NB4 (cell line): ENCODE data around the gene ISG20.

Source experiments
- CTCF ChIP-seq: IDR thresholded peaks from one replicate; pipeline ENCODE4 v1.5.1; 2012; ENCODE audit warnings: low read depth, low read length
- POLR2A ChIP-seq: IDR thresholded peaks from 2 replicates; pipeline ENCODE4 v1.6.1; 2011; ENCODE audit warnings: mild to moderate bottlenecking; ENCODE audit not compliant: insufficient read length; ENCODE audit errors: extremely low read depth

- TF ChIP-seq CTCF, result no peak
- no peak for TF ChIP-seq POLR2A
These were observed 34.2 kb upstream of the ISG20 start for GRCh38 chr15:88604381-88605188.
